GM18868 (cell line): ENCODE data around the gene CSF2.

Source experiments
- ATAC-seq: cut with Tn5 transposase; IDR thresholded peaks from one replicate; pipeline ENCODE4 v1.9.1; 2021; ENCODE audit warnings: mild to moderate bottlenecking, moderate library complexity; ENCODE audit not compliant: unreplicated experiment

The CSF2 gene

GRCh38 chr5:132067941-132068808, 5.4 kb upstream of the CSF2 start:
- ATAC-seq = no peak

DNA sequence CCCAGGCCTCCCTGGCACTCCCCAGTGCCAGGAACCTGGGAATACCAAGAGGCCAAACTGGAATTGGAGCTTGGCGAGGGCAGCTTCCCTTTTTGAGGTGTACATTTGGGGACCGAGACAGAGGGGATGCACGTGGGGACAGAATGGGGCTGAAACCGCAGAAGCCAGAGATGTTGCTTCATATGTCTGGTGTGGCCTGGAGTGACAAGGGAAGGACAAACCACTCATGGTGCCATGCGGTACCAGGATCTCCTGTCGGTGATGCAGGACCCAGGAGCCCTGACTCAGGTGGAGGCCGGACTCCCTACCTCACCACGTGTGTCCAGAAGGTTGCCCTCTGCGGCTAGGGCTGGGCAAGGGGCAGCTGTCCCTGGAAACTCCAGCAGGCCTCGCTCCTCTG, 4.0 kb upstream of the CSF2 start:
- ATAC-seq = no peak

DNA sequence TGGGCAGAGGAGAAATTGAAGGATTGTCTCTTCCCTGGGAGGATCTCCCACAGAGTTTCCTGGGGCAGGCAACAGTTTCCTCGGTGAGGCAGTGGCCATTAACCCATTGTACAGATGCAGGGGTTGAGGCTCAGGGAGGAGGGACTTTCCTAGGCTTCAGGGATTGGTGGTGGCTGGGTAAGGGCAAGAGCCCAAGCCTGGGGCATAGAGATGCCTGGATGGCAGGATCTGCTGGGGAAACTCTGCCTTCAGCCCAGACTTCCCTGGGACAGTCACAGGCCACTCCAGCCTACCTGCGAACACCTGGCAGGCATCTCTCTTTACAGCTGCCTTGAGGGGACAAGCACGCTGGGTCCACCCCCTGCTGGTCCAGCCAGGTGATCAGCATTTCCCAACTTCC, 3.6 kb upstream of the CSF2 start:
- ATAC-seq = no peak

DNA sequence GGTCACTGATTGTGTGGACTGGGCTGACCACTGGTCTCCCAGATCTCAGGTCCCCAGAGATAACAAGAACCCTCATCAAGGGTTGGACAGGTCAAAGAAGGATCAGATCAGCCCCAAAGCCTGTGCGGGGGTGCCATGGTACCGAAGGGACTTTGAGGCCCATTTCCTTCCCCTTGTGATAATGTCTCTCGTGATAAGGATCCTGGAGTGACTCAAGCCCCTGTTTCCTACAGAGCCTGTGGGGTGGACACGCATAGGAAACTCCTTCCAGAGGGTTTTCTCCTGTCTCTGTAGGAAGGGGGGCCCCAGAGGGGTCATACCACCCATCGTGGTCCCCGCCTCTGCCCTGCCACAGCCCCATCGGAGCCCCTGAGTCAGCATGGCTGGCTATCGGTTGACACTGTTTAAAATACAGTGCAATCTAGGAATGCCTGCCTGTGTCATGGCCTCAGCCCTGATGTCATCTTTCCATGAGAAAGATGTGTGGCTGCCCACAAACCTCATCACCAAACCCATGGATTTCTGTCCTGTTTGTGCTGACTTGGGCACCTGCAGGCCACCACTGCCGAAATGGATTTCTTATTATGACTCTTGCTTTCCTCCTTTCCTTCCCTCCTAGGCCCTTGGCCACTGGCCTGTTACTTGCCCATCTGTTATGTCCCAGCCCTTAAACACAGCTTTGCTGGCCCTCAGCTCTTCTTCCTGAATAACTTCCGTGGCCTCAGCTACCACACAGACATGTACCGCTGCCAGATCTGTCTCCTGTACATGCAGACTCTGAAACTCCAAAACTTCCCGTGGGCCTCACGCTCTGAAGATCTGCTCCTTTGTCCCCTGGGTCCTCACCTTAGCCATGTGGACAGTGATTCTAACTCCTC, 2.9 kb upstream of the CSF2 start:
- no peak for ATAC-seq

- ATAC-seq = no peak
These were observed 2.3 kb upstream of the CSF2 start for GRCh38 chr5:132071338-132071707.

DNA sequence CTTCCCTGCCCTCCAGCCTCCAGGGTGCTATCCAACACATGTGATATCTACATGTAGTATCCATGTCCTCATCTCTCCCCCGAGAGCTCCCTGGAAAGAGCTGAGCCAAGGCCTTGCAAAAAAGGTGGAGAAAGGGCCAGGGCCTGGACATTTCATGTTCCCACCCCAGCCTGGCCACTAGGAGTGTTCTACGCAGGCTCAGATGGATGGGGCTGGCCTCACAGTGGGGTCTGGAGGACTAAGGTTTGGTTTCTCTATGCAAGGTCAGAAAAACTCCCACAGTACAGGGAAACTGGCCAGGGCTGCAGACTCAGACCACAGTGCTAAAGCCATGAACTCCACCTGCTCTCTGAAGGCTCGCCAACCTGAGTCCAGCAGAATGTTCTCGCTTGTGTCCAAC, 1.5 kb upstream of the CSF2 start:
- ATAC-seq = no peak

- ATAC-seq = no peak
These were observed 1.1 kb upstream of the CSF2 start for GRCh38 chr5:132072528-132072927.

- ATAC-seq = no peak
These were observed 642 bp downstream of the CSF2 start for GRCh38 chr5:132074091-132074771.

DNA sequence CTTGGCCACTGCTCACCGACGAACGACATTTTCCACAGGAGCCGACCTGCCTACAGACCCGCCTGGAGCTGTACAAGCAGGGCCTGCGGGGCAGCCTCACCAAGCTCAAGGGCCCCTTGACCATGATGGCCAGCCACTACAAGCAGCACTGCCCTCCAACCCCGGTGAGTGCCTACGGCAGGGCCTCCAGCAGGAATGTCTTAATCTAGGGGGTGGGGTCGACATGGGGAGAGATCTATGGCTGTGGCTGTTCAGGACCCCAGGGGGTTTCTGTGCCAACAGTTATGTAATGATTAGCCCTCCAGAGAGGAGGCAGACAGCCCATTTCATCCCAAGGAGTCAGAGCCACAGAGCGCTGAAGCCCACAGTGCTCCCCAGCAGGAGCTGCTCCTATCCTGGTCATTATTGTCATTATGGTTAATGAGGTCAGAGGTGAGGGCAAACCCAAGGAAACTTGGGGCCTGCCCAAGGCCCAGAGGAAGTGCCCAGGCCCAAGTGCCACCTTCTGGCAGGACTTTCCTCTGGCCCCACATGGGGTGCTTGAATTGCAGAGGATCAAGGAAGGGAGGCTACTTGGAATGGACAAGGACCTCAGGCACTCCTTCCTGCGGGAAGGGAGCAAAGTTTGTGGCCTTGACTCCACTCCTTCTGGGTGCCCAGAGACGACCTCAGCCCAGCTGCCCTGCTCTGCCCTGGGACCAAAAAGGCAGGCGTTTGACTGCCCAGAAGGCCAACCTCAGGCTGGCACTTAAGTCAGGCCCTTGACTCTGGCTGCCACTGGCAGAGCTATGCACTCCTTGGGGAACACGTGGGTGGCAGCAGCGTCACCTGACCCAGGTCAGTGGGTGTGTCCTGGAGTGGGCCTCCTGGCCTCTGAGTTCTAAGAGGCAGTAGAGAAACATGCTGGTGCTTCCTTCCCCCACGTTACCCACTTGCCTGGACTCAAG, 1.5 kb downstream of the CSF2 start:
- no peak for ATAC-seq

- no peak for ATAC-seq
These were observed 2.1 kb downstream of the CSF2 start for GRCh38 chr5:132075719-132076077.

- ATAC-seq = no peak
These were observed 2.7 kb downstream of the CSF2 start for GRCh38 chr5:132076202-132076830.

GRCh38 chr5:132076983-132077382, 3.4 kb downstream of the CSF2 start:
- no peak for ATAC-seq

DNA sequence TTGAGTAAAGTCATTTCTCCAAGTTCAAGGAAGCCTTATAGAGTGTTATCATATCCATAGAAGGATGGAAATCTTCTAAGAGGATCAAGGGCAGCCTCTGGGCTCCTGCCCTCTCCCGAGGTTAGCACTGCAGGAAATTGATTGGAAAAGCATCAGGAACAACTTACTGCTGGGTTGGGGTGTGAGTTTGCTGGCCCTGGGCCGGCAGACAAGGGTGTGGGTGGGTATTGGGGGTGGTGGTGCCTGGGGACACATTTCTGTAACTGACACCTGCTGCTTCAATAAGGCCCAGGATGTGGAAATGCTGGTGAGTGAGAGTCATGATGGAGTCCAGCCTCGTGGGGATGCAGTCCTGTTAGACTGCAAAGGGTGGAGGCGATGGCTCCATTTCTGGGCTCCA, 5.5 kb downstream of the CSF2 start:
- ATAC-seq = no peak

GRCh38 chr5:132079619-132080018, 6.0 kb downstream of the CSF2 start:
- no peak for ATAC-seq

GRCh38 chr5:132080595-132080994, 7.0 kb downstream of the CSF2 start:
- no peak for ATAC-seq

DNA sequence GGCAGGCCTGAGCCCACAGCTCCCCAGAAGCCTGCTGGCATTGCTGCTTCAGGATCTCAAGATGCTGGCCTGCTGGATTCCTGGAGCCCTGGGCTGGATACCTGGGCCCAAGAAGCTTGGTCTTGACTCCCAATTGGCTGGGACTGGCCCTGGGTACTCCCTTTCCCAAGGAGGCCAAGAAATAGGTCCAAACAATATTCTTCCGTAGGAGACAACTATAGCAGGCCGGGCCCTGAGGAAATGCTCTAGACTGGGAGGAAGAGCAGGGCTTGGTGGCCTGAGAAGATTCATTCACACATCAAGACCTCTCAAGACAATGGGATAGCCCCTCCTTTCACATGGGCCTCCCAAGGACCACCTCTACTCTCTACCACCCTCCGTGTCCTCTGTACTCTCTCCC, 7.9 kb downstream of the CSF2 start:
- ATAC-seq = no peak

DNA sequence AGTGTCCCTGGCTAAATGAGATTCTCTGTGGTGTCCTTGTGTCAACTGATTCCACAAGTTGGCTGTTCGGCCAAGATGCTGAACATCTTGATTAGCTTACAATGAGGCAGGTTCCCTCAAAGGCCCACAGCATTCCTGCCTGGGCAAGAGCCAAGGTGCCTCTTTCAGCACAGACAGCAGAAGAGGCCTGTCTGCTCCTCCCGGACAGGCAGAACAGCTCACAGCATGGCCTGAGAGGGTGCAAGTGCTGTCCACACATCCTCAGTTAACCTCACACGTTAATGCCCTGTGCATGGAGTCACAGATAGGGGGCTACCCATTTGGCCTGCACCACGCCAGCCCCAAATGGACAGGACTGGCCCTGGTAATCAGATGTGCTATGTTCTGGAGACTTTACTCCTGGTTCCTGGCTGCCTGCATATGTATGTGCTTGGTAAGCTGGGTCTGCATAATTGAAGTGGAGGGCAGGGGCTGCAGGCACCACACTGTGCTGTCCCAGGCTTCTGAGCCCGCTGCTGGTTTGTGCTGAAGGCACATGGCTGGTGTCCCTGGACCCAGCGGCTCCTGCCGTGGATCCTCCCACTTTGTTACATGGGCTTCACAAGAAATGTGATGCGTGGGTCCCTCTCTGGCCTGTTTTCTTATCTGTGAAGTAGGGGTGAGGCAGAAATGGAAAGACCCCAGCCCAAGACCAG, 8.9 kb downstream of the CSF2 start:
- no peak for ATAC-seq

DNA sequence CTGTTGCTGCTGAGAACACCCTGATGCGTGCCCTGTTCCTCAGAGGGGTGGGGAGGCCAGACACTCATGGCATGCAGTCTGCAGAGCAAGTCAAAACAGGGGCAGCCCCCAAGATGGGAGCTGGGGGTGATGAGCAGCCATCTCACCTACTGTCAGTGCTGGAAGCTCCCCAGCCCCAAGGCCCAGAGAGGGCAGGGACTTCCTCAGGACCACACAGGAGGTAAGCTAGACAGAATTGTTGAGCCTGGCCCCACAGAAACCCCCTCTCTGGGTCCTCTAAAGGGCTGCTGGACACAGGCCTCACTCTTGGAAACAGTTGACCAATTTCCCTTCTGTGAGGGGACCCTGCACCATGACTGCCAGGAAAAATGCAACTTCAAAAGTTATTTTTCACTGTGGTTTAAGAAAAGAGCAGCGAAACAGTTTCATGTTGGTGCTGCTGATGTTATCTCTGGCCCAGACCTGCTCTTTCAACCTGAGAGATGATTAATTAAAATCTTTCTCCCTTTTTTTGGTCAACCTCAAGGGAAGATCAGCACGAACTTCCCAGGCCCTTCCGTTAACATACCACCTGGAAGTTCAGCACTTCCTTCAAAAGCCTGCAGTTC, 9.6 kb downstream of the CSF2 start:
- ATAC-seq = peak; percentile 48

DNA sequence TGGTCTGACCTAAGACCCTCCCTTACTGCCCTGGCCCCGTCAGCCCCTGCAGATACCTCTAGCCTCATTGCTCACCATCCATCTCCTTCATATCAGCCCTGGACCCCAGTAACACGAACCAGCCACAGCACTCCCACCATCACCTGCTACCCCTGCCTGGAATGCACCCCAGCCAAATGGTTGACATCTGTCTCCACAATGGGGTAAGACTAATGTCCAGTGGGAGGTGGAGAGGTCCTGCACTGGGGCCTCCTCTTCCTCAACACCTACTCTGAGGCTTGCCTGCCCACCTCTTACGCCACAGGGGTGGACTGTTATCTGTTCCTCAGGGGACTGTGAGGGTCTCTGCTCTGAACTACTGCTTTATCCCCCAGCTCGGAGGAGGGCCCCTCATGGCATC, 12.1 kb downstream of the CSF2 start:
- ATAC-seq = no peak
